Chondrocyte (in vitro differentiated cells): ENCODE data around the gene ATP8A1. TPM values are rescaled to one million over a fixed set of nuclear protein-coding genes. Genes with fewer than 3 reads are reported as not detected.

Experiments
- DNase-seq: peaks from one replicate; pipeline ENCODE4 v3.0.0; 2021; ENCODE audit warnings: mixed read lengths, low spot score
- H3K27ac Mint-ChIP-seq: one replicate; pipeline ENCODE4 v1.8.0; 2021; ENCODE audit warnings: mild to moderate bottlenecking, moderate library complexity, mixed read lengths; ENCODE audit not compliant: unreplicated experiment
- H3K27me3 Mint-ChIP-seq: 2 replicates; pipeline ENCODE4 v1.8.0; 2021; ENCODE audit warnings: low read depth, mixed read lengths
- H3K36me3 Mint-ChIP-seq: 2 replicates; pipeline ENCODE4 v1.8.0; 2021; ENCODE audit warnings: low read depth, mixed read lengths
- H3K4me1 Mint-ChIP-seq: 2 replicates; pipeline ENCODE4 v1.8.0; 2021; ENCODE audit warnings: low read depth, mild to moderate bottlenecking, mixed read lengths
- H3K4me3 Mint-ChIP-seq: one replicate; pipeline ENCODE4 v1.8.0; 2021; ENCODE audit warnings: mild to moderate bottlenecking, moderate library complexity, mixed read lengths; ENCODE audit not compliant: unreplicated experiment
- H3K9me3 Mint-ChIP-seq: 2 replicates; pipeline ENCODE4 v1.8.0; 2021; ENCODE audit warnings: low read depth, mixed read lengths
- total RNA-seq: library from RNA; stranded (reverse); gene quantifications from 3 replicates; pipeline ENCODE4 v1.2.1, GENCODE V29; 2021
- TF ChIP-seq, protein P1 (sequence below): fragments of 200-600 bp; sonication (generic); IDR thresholded peaks from 2 replicates; pipeline ENCODE4 v1.5.0; 2021; ENCODE audit warnings: antibody characterized with exemption, mild to moderate bottlenecking, moderate library complexity

Gene ATP8A1
- total RNA-seq, 1 donor from 2014 or later, result 0.25 TPM

DNA sequence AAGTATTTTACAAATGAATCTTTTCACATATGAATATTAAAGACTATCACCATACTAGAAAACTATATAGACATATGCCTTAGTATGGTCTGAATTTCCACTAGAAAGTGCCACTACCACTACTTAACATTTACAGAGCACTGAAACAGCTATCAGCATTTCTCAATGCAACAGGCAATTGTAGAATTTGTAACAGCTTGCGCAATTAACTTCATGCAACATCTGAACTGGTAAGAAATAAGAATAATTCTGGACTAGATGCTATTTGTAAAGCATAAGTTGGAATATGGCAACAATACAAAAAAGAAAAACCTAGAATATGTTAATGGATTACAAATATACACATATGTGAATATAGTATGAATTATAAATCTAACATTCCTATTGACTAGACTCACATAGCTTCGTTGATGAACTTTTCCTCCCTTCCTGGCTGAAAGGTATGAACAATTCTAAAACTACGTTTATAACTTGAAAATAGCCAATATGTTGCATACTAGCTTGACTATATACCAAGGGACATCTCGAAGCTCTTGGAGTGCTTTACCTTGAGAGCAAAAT is 82.0 kb downstream of the ATP8A1 start:
- no peaks in the 10 kb centered on the region for H3K4me1 Mint-ChIP-seq
- TF ChIP-seq, protein P1, sequence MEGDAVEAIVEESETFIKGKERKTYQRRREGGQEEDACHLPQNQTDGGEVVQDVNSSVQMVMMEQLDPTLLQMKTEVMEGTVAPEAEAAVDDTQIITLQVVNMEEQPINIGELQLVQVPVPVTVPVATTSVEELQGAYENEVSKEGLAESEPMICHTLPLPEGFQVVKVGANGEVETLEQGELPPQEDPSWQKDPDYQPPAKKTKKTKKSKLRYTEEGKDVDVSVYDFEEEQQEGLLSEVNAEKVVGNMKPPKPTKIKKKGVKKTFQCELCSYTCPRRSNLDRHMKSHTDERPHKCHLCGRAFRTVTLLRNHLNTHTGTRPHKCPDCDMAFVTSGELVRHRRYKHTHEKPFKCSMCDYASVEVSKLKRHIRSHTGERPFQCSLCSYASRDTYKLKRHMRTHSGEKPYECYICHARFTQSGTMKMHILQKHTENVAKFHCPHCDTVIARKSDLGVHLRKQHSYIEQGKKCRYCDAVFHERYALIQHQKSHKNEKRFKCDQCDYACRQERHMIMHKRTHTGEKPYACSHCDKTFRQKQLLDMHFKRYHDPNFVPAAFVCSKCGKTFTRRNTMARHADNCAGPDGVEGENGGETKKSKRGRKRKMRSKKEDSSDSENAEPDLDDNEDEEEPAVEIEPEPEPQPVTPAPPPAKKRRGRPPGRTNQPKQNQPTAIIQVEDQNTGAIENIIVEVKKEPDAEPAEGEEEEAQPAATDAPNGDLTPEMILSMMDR, result no peak
- no peak overlapping the region for H3K27ac Mint-ChIP-seq
- DNase-seq, result no peak
- no peak overlapping the region for H3K4me3 Mint-ChIP-seq
- H3K27me3 Mint-ChIP-seq, result peaks cover 4% of the 10 kb centered on the region
- no peaks in the 10 kb centered on the region for H3K36me3 Mint-ChIP-seq
- no peaks in the 10 kb centered on the region for H3K9me3 Mint-ChIP-seq

DNA sequence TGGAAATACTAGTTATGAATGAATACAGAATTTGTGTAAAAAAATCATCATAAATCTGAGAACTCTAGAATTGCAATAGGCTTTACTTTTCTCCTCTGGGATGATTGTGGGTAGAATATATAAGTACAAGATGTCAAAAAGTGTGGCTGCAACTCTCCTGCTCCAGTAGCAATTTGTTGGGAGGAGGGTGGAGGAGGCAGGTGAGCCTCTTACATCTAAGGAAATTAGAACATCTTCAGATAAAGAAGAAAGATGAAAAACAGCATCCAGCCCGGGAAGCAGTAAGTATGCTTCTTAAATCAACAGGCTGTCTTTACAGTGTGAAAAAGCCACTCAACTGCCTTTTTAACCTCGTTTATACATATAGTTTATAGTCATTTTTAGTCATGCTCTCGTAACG is 83.7 kb downstream of the ATP8A1 start:
- no peak for DNase-seq
- H3K9me3 Mint-ChIP-seq, result no peaks in the 10 kb centered on the region
- no peaks in the 10 kb centered on the region for H3K36me3 Mint-ChIP-seq
- H3K4me1 Mint-ChIP-seq, result no peaks in the 10 kb centered on the region
- no peak overlapping the region for H3K27ac Mint-ChIP-seq
- H3K27me3 Mint-ChIP-seq, result peaks cover 7% of the 10 kb centered on the region
- TF ChIP-seq, protein P1, result no peak
- H3K4me3 Mint-ChIP-seq, result no peak overlapping the region

DNA sequence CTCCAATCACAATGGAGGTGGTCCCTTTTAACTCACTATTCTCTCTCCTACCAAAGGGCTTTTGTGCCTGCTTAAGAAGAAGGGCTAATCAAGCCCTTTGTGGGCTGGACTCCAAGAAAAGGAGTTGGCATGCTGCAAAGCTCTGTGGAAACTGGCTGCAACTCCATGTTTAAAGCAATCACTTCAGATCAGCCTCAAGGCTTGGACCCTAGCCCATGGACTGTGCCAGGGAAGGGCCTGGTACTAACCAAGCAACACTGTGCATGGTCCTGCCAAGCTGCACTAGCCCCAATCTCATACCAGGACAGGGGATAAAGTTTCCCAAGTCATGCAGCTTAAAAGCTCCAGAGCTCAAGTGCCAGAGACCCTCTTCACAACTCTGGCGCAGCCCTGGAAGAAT is 86.7 kb downstream of the ATP8A1 start:
- no peaks in the 10 kb centered on the region for H3K36me3 Mint-ChIP-seq
- H3K27ac Mint-ChIP-seq, result no peak overlapping the region
- H3K9me3 Mint-ChIP-seq, result no peaks in the 10 kb centered on the region
- H3K4me1 Mint-ChIP-seq, result no peaks in the 10 kb centered on the region
- DNase-seq, result no peak
- H3K4me3 Mint-ChIP-seq, result no peak overlapping the region
- TF ChIP-seq, protein P1, result no peak
- peaks cover 13% of the 10 kb centered on the region for H3K27me3 Mint-ChIP-seq

DNA sequence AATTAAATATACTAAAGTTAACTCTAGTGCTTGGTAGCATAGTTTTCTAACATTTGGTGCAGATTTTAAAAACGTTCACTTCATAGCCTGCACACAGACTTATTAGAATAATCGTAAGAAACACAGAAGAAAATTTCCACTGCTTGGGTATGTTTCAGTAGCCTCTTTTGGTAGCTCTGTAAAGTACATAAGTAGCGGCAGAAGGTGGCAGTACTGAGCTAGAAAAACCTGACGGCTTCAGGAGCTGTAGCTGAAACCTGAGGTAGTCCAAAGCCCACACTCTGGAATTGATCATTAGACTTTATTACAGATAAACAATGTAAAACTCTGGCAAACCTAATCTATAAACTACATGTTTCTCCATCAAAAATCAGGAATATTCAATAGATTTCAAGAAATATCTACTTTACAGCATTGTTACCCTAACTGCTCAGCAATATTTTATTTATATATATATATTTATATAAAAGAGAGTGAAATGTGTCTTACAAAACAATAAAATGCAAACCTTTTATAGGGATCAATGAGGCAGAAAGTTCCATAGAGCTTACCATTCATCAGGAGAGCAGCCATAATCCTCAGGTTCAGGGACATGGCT is 88.2 kb downstream of the ATP8A1 start:
- no peak for DNase-seq
- Mint-ChIP-seq H3K4me1 (no peaks in the 10 kb centered on the region), H3K4me3 (no peak overlapping the region), H3K27ac (no peak overlapping the region), H3K9me3 (no peaks in the 10 kb centered on the region), H3K36me3 (no peaks in the 10 kb centered on the region), H3K27me3 (peaks cover 17% of the 10 kb centered on the region)
- TF ChIP-seq, protein P1, result peak; percentile 90

DNA sequence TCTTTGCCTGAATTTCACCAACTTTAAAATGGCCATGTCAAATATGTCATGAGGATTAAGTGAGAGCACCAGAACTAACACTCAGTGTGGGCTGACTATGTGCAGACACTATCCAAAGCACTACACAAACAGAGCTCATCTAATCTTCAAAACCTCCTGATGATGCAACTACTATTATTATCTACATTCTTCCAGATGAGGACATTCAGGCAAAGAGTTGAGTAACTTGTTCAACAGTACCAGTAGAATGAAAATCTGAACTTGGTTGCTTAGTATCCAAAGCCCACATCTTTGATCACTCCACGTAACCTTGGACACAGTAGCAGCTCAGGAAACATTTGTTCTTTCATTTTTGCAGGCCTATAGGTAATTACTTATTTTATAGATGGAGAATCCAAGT is 90.1 kb downstream of the ATP8A1 start:
- TF ChIP-seq, protein P1, result no peak
- no peak overlapping the region for H3K4me3 Mint-ChIP-seq
- DNase-seq, result no peak
- H3K36me3 Mint-ChIP-seq, result no peaks in the 10 kb centered on the region
- no peaks in the 10 kb centered on the region for H3K9me3 Mint-ChIP-seq
- peaks cover 20% of the 10 kb centered on the region for H3K27me3 Mint-ChIP-seq
- no peaks in the 10 kb centered on the region for H3K4me1 Mint-ChIP-seq
- H3K27ac Mint-ChIP-seq, result no peak overlapping the region
